Measurements from ENCODE around the gene TOM1L2.

The TOM1L2 gene

DNA sequence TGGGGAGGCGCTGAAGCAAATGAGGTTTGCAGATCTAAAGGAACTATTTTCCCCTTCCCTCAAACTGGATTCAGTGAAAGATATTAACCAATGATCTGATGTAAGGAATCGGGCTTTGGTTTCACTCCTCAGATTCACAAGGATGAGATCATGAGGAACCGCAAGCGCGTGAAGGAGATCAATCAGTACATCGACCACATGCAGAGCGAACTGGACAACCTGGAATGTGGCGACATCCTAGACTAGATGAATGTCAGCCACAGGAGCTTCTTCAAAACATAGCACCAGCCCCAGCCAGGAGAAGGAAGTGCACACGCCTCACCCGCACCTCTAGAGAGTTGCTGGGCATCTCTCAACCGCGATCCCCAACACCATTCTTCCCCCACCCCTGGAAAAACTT lies 44.2 kb upstream of the TOM1L2 start:
- no peak for DNase-seq (ENCODE audit: low read depth in 2 of 2)
- no peak for TF ChIP-seq CTCF (IDR thresholded peaks at IDR 0.05; ENCODE audit: low read depth, low read length)
- H3K4me3 ChIP-seq (replicated peaks in 1 of 2; ENCODE audit: low read depth in 2 of 2, low read length in 2 of 2) = no peak overlapping the region

- no peak overlapping the region for H3K4me3 ChIP-seq (replicated peaks in 1 of 2; ENCODE audit: low read depth in 2 of 2, low read length in 2 of 2)
- TF ChIP-seq CTCF (IDR thresholded peaks at IDR 0.05; ENCODE audit: low read depth, low read length) = no peak
- no peak for DNase-seq (ENCODE audit: low read depth in 2 of 2)
Measured at GRCh38 chr17:18015593-18015992, 43.4 kb upstream of the TOM1L2 start.

GRCh38 chr17:18014006-18014405 lies 41.8 kb upstream of the TOM1L2 start:
- TF ChIP-seq CTCF (IDR thresholded peaks at IDR 0.05; ENCODE audit: low read depth, low read length) = no peak
- DNase-seq (ENCODE audit: low read depth in 2 of 2) = no peak
- H3K4me3 ChIP-seq (replicated peaks in 1 of 2; ENCODE audit: low read depth in 2 of 2, low read length in 2 of 2) = no peak overlapping the region

- no peak for DNase-seq (ENCODE audit: low read depth in 2 of 2)
- no peak overlapping the region for H3K4me3 ChIP-seq (replicated peaks in 1 of 2; ENCODE audit: low read depth in 2 of 2, low read length in 2 of 2)
- TF ChIP-seq CTCF (IDR thresholded peaks at IDR 0.05; ENCODE audit: low read depth, low read length) = no peak
Measured at GRCh38 chr17:18011286-18011685, 39.1 kb upstream of the TOM1L2 start.

DNA sequence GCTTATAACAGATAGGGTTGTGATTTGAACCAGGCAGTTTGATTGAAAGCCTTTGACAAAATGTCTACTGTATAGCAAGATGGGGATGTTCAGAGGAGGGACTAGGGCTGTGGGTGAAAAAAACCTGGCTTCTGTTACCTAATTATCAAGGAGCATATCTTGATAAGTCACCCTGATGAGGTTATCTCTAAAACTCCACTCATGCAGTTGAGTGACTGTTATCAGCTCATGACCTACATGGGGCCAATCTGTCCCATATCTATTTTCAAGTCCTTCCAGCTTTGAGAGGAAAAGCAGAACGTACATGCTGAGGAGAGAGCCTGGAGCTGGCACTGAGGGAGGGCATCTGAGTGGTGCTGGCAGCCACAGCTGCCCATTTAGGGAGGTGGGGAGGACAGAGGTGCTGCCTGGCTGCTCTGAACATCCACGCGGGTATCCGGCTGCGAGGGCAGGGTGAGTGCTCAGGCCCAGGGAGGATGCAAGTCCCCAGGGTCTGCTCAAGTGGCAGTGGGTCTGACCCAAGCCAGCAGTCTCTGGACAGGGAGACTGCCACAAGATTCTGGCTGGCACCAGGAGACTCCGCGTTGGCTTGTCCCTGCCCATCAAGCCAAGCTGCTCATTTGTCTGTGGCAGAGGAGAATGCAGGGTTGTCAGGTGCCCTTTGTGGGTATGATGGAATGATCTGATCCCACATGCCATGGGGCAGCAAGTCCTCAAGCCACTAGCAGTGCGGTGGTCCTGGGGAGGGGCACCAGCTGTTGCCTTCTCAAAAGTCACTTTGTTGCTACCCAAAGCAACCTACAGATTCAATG lies 37.6 kb upstream of the TOM1L2 start:
- DNase-seq (ENCODE audit: low read depth in 2 of 2) = no peak
- no peak for TF ChIP-seq CTCF (IDR thresholded peaks at IDR 0.05; ENCODE audit: low read depth, low read length)
- H3K4me3 ChIP-seq (replicated peaks in 1 of 2; ENCODE audit: low read depth in 2 of 2, low read length in 2 of 2) = no peak overlapping the region

- TF ChIP-seq CTCF (IDR thresholded peaks at IDR 0.05; ENCODE audit: low read depth, low read length) = no peak
- DNase-seq (ENCODE audit: low read depth in 2 of 2) = peak in 1 of 2 donors; percentile 74
- H3K4me3 ChIP-seq (replicated peaks in 1 of 2; ENCODE audit: low read depth in 2 of 2, low read length in 2 of 2) = no peak overlapping the region
Measured at GRCh38 chr17:18008496-18009268, 36.5 kb upstream of the TOM1L2 start.

Measured in cardiac fibroblast (primary cell).